NCI-H146 treated with DMSO at 0.1 percent for 48 hours (cell line): ENCODE data around the gene PDGFD.
"Not testable (repeated sequence)": the region's sequence is repeated elsewhere in the genome, so short reads cannot be mapped to it uniquely, and the experiment has no call there.

ENCODE experiments used
- DNase-seq: peaks from one replicate; lab custom pipeline; 2025; ENCODE audit not compliant: unreplicated experiment; lab: John Stamatoyannopoulos, UW

PDGFD gene

DNA sequence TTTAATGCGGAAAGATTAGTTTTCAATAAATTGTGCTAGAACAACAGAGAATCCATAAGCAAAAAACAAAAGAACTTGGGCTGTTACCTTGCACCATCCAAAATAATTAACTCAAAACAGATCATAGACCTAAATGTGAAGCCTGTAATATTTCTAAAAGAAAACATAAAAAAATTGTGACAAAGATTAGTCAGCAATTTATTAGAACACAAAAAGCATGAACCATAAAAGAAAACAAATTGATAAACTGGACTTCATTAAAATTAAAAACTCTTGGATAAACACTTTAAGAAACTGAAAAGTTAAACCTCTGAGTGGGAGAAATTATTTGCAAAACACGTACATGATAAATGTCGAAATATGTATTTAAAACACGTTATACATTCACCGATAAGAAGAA lies 106.0 kb downstream of the PDGFD start:
- no peak for DNase-seq

DNA sequence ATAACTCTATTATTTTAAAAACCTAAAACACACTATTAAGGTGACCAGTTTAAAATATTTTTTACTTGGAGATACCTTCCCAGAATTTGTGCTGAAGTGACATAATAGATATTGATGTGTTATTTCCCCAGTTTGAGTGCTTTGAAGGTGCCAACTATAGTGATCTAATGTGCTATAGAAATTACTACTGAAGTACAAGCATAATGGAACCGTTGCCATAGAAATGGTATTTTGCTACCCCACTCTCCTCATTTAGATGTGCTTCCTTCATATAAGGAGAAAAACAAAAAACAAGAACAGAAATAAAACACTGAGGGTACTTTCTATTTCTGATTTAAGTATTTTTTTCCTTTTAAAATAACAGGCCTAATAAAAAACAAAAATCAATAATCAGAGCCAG lies 108.4 kb downstream of the PDGFD start:
- DNase-seq = no peak

DNA sequence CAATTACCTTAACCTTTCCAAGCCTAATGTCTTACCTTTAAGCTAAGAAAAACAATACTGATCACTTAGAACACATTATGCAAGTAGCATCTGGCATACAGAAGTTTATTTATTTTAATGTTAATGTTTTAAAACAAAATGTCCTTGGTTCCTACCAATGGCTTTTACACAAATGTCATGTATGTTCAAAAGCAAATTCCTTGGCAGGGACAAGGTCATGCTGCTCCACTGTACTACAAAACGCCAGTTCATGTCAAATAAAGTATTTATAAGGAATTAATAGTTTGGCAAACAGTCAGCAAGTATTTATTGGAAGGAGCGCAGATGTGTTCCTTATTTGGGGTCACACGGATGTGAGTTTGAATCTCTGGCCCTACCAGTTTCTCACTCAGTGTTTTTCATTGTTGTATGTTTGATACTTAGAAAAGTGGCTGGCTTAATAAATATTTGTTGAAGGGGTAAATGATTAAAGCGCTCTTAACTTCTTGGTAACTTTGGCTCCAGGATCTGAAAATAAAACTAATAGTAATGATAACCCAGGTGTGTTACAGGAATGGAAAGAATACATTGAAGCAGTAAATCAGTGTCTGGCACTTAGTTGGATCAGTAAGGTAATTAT lies 108.9 kb downstream of the PDGFD start:
- no peak for DNase-seq

DNA sequence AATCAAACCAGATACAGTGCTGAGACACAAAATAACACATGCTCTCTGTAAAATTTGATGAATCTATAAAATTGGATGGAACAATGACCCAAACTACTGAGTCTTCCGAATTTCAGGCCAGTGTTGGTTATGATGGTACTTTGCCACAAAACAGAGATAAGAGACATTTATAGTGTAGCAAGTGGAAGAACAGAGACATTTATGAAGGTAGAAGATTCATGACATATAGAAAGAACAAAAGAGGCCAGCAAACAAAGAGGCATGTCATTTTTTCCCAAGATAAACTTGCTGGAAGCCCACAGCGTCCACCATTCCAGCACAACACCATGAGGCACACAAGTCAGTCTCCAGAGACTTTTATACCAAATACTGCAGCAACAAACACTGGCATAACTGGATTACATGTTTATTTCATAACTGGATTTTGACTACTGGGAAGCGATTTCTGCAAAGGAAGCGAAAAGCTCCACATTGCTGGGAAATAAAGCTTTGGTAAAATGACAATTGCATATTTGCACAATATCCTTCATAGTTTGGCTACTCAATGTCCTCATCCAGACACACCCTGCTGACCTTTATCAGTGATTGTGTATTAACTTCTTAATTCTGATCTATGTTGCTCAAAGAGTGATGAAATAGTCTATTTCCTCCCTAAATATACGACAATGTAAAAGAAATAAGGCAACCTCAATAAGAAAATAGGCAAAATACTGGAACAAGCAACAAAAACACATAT lies 110.0 kb downstream of the PDGFD start:
- DNase-seq = no peak

DNA sequence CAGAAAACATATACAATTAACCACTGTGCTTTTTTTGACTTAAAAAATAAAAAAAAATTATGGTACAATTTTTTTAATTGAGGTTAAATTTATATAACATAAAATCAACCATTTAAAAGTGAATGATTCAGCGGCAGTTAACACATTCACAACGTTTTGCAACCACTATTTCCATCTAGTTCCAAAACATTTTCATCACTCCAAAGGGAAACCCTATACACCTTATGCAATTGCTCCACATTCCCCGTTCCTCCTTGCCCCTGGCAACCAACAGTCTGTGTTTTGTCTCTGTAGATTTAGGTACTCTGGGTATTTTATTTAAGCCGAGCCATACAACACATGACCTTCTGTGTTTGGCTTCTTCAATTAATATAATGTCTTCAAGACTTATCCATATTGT lies 112.2 kb downstream of the PDGFD start:
- DNase-seq = no peak

DNA sequence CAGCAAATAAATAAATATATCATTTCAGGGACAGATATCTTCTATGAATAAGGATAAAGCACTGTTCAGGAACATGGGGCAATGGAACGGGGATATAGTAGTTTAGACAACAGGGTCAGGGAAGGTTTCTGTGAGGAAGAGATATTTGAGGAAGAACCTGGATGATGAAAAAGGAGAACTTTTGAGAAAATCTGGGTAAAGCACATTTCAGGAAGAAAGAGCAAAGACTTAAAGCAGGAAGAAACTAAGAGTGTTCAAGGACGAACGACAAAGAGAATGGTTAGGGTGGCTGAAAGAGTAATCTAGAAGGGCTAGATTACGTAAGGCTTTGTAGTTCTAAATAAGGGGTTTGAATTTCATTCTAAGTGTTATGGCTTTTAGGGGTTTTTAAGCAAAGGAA lies 114.8 kb downstream of the PDGFD start:
- DNase-seq = no peak

DNA sequence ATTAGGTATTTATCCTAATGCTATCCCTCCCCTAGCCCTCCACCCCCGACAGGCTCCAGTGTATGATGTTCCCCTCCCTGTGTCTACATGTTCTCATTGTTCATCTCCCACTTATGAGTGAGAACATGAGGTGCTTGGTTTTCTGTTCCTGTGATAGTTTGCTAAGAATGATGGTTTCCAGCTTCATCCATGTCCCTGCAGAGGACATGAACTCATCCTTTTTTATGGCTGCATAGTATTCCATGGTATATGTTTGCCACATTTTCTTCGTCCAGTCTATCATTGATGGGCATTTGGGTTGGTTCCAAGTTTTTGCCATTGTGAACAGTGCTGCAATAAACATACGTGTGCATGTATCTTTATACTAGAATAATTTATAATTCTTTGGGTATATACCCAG lies 117.1 kb downstream of the PDGFD start:
- DNase-seq = not testable (repeated sequence)

DNA sequence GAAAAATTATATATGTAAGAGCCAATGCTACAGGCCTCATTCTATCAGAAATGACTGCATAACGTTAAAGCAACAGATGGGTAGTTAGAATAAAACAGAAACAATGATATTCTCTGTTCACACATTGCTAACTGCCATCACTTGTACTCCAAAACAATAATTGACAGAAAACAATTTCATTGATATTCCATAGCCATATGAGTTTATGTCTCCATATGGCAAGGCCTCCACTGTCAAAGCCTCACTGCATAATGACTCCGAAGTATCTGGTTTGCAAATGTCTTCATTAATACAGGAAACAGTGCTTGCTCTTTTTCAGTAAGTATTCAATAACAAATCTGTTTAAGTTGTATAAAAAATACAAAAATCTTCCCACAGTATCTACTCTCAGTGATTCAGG lies 117.6 kb downstream of the PDGFD start:
- DNase-seq = no peak

DNA sequence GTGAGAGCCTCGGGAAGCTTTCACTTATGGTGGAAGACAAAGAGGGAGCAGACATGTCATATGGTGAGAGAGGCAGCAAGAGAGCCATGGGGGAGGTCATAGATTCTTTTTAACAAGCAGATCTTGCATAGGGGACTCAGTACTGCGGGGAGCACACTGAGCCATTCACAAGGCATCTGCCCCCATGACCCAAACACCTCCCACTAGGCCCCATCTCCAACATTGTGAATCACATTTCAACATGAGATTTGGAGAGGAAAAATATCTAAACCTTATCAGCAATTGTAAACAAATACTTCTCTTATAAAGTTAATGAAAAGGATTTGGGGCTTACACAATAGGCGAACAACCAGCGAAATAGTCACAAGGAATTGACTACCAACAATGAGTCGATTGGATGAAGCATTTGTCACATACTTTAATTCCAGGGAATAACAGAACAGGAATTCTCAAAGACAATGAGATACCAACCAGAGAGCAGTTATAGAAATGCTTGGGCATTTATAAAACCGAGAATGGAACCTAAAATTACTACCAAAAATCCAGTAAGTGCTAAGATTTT lies 120.2 kb downstream of the PDGFD start:
- DNase-seq = no peak

DNA sequence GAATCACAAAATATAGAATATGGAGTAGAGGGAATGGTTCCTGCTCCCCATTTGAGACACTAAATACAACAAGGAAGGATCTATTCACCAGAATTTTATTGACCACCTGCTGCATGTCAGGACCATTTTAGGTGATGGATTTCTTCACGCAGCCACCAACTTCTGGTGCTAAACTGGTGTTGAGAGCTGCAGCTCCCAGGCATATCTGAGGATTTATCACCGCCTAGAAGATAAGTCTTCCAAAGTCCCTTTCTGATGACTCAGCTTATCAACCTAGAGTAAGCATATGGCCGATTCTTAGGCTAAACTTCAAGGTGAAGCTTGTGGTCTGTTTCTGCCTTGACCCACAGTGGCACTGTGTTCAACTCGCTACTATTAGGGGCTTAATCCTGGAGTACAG lies 120.8 kb downstream of the PDGFD start:
- DNase-seq = no peak

DNA sequence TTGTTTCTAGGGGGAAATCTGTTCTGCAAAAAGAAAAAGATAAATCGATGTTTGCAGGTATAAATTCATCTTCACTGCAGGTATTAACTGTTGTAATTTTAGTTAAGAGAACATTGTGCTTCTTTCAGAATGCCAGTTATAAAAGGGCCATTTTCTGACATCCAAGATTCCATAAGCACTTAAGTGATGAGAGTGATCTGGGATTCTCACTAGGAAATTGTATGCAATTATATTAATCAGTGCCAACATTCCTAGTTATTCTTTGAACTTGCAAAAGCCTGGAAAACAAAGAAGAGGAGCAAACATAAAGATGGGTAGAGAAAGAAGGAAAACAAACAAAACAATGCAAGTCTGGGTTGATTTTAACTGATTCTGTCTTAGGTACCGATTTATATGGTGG lies 122.2 kb downstream of the PDGFD start:
- DNase-seq = no peak

DNA sequence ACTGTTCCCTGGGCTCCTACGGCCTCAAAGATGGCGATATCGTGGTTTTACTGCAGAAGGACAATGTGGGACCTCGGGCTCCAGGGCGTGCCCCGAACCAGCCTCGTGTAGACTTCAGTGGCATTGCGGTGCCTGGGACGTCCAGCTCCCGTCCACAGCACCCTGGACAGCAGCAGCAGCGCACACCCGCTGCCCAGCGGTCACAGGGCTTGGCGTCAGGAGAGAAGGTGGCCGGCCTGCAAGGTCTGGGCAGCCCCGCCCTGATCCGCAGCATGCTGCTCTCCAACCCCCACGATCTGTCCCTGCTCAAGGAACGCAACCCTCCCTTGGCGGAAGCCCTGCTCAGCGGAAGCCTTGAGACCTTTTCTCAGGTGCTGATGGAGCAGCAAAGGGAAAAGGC lies 127.0 kb downstream of the PDGFD start:
- DNase-seq = no peak

DNA sequence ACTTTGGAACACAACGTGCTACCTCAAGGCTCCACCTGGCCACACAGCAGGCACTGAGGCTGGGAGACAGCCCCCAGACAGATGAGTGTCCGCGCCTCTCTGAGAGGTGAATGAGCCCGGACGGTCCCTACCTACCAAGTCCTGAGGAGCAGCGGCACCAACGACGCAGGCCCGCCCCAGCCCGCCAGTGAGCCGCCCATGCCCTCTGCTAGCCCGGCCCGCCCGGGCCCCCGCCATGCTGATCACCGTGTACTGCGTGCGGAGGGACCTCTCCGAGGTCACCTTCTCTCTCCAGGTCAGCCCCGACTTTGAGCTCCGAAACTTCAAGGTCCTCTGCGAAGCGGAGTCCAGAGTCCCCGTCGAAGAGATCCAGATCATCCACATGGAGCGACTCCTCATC lies 127.4 kb downstream of the PDGFD start, which contains the start of gene DDI1:
DDI1 (plus strand) TSS at position 53 of the 400 bp plus-strand sequence; CDS start at position 236, 183 bp downstream.
- no peak for DNase-seq

DNA sequence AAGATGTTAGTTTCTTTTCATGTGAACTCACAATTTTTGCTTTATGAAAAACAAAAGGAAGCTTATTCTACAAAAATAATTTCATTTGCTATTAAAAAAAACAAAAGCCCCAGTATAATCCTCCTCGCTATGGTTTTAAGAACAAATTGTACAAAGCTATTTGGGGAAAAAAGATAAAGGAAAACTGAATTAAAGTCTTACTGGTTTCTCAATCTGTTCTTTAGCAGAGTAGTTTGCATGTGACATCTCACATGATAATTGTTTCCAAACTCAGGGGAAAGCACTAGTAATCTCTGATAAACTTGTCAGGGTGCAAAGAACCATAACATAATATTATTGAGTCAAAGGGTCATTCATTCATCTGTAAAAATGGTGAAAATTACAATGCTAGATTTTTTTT lies 130.4 kb downstream of the PDGFD start:
- DNase-seq = no peak

DNA sequence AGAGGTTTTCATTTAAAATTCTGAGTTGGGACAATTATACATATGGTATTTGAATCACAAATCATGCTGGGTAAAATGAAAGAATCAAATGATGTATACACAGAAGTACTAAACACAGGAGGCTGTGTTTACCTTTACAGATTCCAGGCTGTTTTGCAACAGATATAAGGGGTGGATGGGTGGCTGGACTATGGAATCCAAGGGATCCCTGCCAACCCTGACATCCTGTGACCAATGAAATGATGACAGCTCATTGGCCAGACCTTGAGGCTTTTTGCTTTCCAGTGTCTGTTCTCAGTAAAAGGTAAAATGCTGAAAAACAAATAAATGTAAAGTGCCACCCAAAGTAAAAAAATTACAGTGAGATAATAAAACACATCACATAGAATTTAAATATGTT lies 130.8 kb downstream of the PDGFD start:
- no peak for DNase-seq

DNA sequence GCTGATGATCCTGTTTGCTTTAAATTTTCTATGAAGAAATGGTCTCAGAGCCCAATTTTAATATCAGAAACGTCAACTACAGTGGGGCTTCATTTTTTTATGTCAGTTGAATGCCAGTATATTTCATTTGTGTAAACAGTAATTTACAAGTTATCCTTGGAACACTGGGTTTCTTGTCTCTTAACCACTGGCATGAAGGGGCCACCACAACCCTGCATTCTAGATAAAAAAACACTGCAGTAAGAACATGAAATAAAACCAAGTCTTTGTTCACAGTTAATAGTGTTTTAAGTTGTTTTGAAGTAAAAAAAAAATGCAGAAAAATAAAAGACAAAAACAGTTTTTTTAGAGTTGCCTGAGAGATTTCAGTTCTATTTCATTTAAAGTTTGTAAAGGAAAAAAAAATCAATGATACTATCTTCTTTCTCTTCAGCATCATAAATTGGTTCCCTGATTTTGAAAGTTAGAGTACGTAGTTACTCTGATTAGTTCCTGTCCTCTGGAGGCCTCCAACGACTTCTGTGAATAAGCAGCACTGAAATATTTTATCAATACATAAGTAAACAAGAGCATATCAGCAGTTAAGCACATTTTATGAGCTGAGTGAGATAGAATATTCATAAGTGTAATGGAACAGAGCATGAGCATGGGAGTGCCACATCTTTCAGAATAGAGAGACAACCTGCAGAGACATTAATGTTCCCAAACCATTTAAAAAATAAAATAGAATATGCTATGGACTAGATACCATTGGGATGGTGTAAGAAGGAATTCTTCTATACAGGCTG lies 135.3 kb downstream of the PDGFD start:
- DNase-seq = no peak

DNA sequence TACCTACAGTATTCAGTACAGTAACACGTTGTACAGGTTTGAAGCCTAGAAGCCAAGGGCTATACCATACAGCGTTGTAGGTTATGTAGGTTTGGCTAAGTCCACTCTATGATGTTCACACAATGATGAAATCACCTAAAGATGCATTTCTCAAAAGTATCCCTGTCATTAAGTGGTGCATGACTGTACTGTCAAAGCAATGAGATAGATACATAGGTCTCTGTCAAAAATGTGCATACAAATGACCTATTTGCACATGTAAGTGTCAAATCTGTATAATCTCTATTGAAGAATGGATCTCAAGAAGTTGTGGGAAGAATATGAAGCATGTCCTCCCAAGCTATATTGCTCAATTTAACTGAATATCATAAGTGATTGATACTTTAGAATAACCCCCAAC lies 139.4 kb downstream of the PDGFD start:
- no peak for DNase-seq

DNA sequence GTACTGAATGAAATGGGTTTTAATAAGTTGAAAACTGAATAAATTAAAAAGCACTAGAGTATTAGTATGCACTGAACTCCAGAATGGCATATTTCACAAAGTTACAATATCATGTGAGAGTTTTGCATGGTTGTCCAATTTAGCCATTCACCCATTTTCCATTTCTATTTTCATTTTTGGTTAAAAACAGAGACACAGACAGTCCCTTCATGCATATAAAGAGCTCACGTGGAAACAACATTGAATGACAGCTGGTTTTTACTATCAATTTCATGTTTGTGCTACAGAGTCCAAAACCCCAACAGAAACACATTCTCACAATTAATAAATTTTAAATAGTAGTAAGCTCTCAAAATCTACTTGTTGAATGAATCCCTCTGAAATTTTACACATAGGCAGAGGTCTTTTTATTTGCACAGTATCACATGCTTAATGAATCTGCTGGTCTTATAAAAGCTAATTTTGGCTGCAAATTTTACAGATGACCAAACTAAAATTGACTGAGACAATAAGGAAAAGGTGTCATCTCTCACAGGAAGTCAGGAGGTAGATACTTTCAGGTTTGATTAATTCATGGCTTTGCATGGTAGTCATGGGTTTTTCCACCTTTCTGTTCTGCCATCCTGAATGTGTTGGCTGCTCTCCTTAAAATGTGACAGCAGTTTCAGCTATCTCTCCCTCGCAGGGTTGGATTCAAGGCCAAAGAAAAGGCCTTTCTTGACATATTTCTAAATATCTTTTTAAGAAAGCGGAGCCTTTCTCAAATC lies 148.1 kb downstream of the PDGFD start:
- DNase-seq = no peak

DNA sequence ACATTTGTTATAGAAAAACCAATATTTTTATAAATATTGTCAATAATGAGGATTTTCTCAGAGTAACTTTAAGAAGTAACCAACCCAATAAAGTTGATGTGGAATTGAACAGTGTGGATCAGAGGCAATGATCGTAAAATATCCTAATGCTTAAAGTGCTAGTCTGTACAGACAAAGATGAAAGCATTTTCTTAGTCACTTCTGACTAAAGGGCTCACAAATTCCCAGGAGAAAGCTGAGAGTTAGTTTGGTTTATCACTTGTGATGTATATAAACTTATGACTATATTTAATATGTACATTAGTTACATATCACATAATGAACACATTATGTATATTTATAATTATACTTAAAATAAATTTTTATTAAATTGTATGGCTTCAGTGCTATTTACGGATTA lies 152.9 kb downstream of the PDGFD start:
- DNase-seq = no peak

DNA sequence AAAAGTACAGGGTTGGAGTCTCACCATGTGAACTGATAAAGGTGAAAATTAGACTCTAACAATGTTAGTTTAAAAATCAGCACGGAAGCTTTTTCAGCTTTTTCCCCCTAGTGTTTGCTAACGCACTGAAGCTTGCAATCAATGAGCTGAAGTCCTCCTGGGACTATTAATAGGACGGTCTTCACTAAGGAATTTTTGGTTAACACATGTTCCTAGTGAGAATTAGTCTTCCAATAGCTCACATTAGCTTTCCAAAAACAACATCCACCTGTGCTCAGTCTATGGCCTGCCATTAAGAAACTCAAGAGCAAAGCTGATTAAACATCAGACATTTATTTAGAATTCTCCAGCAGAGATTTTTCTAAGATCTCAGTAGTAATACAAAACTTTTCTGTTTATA lies 154.2 kb downstream of the PDGFD start:
- DNase-seq = no peak

DNA sequence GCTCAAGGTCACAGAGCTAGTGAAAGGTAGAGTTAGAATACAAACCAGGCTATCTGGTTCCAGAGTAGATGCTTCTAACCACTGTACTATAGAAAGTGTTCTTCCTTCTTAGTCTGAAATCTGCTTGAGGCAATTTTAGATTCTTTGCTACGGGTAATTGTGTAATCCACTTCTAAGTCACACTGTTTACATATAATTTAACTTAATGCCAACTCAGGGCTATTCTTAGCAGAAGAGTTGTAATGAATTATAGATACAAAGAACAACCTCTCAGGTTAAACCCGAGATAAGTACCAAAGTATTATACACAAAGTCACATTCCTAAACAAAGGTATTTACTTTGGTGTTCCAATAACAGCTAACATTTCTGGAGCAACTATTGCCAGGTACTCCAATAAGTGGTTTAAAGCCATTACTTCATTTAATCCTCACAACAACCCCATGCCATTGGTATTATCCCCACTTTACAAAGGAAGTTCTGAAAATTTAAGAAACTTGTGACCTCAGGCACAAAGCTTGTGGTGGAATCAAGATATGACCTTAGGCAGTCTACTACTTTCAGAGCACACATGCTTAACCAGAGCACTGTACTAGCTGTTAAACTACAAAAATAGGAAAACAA lies 158.6 kb downstream of the PDGFD start:
- no peak for DNase-seq
